Panc1 (cell line): Measurements from ENCODE around the gene SEPTIN5.

Experiments
- SIN3A ChIP-seq: IDR thresholded peaks from 2 replicates; pipeline ENCODE4 v1.6.1; 2012; ENCODE audit warnings: low read depth, mild to moderate bottlenecking, low read length, moderate library complexity, borderline replicate concordance; ENCODE audit not compliant: insufficient read depth
- TCF7L2 ChIP-seq: IDR thresholded peaks from 2 replicates; pipeline ENCODE4 v1.6.1; 2011; ENCODE audit warnings: mild to moderate bottlenecking, low read depth, low read length, inconsistent platforms
- TF ChIP-seq, protein P1 (sequence below), 2 experiments: IDR thresholded peaks; 2 replicates each; pipeline ENCODE4 v1.6.1; 2011 to 2012; ENCODE audit warnings: low read depth in 2 of 2, control low read depth in 1 of 2, low read length in 1 of 2, mild to moderate bottlenecking in 1 of 2, moderate library complexity in 1 of 2; ENCODE audit not compliant: insufficient read depth in 1 of 2
- TF ChIP-seq, protein P2 (sequence below): fragments of 450-650 bp; IDR thresholded peaks from 2 replicates; pipeline ENCODE4 v1.5.1; 2017; ENCODE audit warnings: mild to moderate bottlenecking

DNA sequence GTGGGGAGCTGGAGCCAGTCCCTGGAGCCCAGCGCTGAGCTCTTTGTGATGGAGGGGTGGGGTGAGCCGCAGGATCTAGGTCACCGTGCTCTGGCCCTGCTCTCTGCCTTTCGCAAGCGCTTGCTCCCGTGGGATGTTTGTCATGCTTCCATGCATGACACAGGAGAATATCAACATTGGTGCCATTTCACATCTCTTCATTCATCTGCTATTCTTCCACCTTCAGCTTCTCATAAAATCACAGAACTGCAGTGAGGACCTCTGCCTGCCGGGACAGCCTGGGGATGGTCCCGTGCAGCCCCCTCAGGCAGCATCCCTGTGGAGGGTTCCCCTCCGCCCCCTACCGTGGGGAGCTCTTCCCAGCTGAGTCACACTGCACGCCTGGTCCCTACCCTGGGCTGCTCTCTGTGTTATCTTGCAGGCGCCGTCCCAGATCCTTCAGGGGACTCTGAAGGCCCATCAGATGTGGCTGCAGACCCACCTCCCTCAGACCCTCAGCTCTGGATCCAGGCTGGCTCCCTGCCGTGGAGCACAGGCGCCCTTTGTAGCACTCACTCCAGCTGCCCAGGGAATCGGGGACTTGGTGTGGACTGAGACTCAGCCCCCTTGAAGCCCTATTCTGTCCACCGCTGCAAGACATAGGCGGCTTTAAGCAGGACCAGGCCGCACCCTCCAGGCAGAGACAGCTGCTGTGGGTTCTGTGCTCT lies 5.1 kb upstream of the SEPTIN5 start:
- TF ChIP-seq, protein P1, sequence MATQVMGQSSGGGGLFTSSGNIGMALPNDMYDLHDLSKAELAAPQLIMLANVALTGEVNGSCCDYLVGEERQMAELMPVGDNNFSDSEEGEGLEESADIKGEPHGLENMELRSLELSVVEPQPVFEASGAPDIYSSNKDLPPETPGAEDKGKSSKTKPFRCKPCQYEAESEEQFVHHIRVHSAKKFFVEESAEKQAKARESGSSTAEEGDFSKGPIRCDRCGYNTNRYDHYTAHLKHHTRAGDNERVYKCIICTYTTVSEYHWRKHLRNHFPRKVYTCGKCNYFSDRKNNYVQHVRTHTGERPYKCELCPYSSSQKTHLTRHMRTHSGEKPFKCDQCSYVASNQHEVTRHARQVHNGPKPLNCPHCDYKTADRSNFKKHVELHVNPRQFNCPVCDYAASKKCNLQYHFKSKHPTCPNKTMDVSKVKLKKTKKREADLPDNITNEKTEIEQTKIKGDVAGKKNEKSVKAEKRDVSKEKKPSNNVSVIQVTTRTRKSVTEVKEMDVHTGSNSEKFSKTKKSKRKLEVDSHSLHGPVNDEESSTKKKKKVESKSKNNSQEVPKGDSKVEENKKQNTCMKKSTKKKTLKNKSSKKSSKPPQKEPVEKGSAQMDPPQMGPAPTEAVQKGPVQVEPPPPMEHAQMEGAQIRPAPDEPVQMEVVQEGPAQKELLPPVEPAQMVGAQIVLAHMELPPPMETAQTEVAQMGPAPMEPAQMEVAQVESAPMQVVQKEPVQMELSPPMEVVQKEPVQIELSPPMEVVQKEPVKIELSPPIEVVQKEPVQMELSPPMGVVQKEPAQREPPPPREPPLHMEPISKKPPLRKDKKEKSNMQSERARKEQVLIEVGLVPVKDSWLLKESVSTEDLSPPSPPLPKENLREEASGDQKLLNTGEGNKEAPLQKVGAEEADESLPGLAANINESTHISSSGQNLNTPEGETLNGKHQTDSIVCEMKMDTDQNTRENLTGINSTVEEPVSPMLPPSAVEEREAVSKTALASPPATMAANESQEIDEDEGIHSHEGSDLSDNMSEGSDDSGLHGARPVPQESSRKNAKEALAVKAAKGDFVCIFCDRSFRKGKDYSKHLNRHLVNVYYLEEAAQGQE (IDR thresholded peaks at IDR 0.05; ENCODE audit: insufficient read depth in 1 of 2, low read depth in 2 of 2, low read length in 1 of 2), result no peak
- TF ChIP-seq, protein P2, sequence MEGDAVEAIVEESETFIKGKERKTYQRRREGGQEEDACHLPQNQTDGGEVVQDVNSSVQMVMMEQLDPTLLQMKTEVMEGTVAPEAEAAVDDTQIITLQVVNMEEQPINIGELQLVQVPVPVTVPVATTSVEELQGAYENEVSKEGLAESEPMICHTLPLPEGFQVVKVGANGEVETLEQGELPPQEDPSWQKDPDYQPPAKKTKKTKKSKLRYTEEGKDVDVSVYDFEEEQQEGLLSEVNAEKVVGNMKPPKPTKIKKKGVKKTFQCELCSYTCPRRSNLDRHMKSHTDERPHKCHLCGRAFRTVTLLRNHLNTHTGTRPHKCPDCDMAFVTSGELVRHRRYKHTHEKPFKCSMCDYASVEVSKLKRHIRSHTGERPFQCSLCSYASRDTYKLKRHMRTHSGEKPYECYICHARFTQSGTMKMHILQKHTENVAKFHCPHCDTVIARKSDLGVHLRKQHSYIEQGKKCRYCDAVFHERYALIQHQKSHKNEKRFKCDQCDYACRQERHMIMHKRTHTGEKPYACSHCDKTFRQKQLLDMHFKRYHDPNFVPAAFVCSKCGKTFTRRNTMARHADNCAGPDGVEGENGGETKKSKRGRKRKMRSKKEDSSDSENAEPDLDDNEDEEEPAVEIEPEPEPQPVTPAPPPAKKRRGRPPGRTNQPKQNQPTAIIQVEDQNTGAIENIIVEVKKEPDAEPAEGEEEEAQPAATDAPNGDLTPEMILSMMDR, result no peak
- TF ChIP-seq TCF7L2 (no peak), SIN3A (no peak)
